Skeletal muscle cell (primary cell): Measurements from ENCODE around the gene VPS13A.

Experiments used
- DNase-seq: peaks from one replicate; pipeline ENCODE4 v3.0.0-alpha.2; 2010; ENCODE audit warnings: low read depth
- H3K4me3 ChIP-seq: 2 replicates; pipeline ENCODE4 v1.5.1; 2011; ENCODE audit warnings: low read depth, mild to moderate bottlenecking, control low read depth, low read length, moderate library complexity

The VPS13A gene

GRCh38 chr9:77442436-77442835 lies 265.1 kb downstream of the VPS13A start:
- no peak overlapping the region for H3K4me3 ChIP-seq
- DNase-seq: no peak

GRCh38 chr9:77447646-77448045 lies 270.3 kb downstream of the VPS13A start:
- no peak for DNase-seq
- H3K4me3 ChIP-seq: no peak overlapping the region

- DNase-seq: peak; percentile 88
- H3K4me3 ChIP-seq: no peak overlapping the region
Observed at GRCh38 chr9:77449240-77450084, 272.1 kb downstream of the VPS13A start.

- no peak for DNase-seq
- H3K4me3 ChIP-seq: no peak overlapping the region
Observed at GRCh38 chr9:77450085-77450475, 272.7 kb downstream of the VPS13A start.

GRCh38 chr9:77451507-77451906 lies 274.2 kb downstream of the VPS13A start:
- H3K4me3 ChIP-seq: no peak overlapping the region
- DNase-seq: no peak

- H3K4me3 ChIP-seq: no peak overlapping the region
- DNase-seq: no peak
Observed at GRCh38 chr9:77453825-77454647, 276.7 kb downstream of the VPS13A start.

GRCh38 chr9:77454663-77455062 lies 277.3 kb downstream of the VPS13A start:
- H3K4me3 ChIP-seq: no peak overlapping the region
- peak; percentile 43 for DNase-seq

GRCh38 chr9:77455312-77455927 lies 278.1 kb downstream of the VPS13A start:
- H3K4me3 ChIP-seq: no peak overlapping the region
- DNase-seq: no peak

- DNase-seq: peak; percentile 54
- no peak overlapping the region for H3K4me3 ChIP-seq
Observed at GRCh38 chr9:77456829-77457437, 279.6 kb downstream of the VPS13A start.

GRCh38 chr9:77457916-77458592 lies 280.7 kb downstream of the VPS13A start:
- no peak for DNase-seq
- no peak overlapping the region for H3K4me3 ChIP-seq

GRCh38 chr9:77460938-77461337 lies 283.6 kb downstream of the VPS13A start:
- no peak for DNase-seq

GRCh38 chr9:77462066-77462465 lies 284.7 kb downstream of the VPS13A start:
- DNase-seq: no peak
- H3K4me3 ChIP-seq: no peak overlapping the region

More at GRCh38 chr9:77460938-77461337, 283.6 kb downstream of the VPS13A start:
- no peak overlapping the region for H3K4me3 ChIP-seq

GRCh38 chr9:77463151-77463550 lies 285.8 kb downstream of the VPS13A start:
- no peak for DNase-seq
- H3K4me3 ChIP-seq: no peak overlapping the region

GRCh38 chr9:77464661-77465060 lies 287.3 kb downstream of the VPS13A start:
- H3K4me3 ChIP-seq: no peak overlapping the region
- DNase-seq: peak; percentile 51

GRCh38 chr9:77469515-77470231 lies 292.3 kb downstream of the VPS13A start:
- H3K4me3 ChIP-seq: no peak overlapping the region
- peak; percentile 28 for DNase-seq
